HG02642 (cell line): ENCODE data around the gene MAPK1IP1L.
"Not testable (repeated sequence)": the region's sequence is repeated elsewhere in the genome, so short reads cannot be mapped to it uniquely, and the experiment has no call there.

Experiments
- ATAC-seq: cut with Tn5 transposase; IDR thresholded peaks from one replicate; pipeline ENCODE4 v1.9.1; 2021; ENCODE audit warnings: mild to moderate bottlenecking; ENCODE audit not compliant: unreplicated experiment, poor library complexity

MAPK1IP1L gene

GRCh38 chr14:55053500-55053899 is 2.1 kb downstream of the MAPK1IP1L start:
- no peak for ATAC-seq

DNA sequence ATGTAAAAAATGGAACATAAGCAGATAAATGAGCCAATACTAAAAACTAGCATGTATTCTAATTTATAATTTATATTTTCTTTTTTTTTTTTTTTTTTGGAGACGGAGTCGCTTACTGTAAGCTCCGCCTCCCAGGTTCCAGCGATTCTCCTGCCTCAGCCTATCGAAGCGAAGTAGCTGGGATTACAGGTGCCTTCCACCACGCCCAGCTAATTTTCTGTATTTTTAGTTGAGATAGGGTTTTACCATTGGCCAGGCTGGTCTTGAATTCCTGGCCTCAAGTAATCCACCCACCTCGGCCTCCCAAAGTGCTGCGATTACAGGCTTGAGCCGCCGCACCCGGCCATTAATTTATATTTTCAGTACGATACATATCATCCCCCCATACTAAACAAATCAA is 2.7 kb downstream of the MAPK1IP1L start:
- no peak for ATAC-seq

DNA sequence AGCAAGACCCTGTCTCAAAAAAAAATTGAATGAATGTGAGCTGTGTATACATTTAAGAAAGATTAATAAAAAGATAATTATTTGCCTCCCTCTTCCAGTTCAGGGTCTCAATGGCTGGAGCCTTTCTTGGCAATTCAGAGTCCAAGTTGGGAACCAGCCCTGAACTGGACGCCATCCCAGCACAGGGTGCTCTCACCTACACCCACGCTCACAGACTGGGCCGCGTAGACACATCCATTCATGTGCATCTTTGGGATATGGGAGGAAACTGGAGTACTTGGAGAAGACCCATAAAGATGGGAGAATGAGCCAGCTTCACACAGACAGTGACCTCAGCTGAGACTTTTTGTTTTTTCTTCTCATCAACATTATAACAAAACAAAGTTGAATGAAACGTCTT is 6.5 kb downstream of the MAPK1IP1L start:
- no peak for ATAC-seq

- ATAC-seq: no peak
Observed at GRCh38 chr14:55059333-55059732, 7.9 kb downstream of the MAPK1IP1L start.

DNA sequence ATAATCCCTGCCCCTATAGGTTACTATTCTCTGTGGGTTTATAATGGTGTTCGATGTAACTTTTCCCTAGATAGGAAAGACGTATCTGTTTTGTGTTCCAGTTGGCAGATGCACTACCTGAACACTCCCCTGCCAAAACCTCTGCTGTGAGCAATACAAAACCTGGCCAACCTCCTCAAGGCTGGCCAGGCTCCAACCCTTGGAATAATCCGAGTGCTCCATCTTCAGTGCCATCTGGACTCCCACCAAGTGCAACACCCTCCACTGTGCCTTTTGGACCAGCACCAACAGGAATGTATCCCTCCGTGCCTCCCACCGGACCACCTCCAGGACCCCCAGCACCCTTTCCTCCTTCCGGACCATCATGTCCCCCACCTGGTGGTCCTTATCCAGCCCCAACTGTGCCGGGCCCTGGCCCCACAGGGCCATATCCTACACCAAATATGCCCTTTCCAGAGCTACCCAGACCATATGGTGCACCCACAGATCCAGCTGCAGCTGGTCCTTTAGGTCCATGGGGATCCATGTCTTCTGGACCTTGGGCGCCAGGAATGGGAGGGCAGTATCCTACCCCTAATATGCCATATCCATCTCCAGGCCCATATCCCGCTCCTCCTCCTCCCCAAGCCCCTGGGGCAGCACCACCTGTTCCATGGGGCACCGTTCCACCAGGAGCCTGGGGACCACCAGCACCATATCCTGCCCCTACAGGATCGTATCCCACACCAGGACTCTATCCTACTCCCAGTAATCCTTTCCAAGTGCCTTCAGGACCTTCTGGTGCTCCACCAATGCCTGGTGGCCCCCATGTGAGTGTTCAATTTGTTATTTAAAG is 11.3 kb downstream of the MAPK1IP1L start:
- no peak for ATAC-seq

GRCh38 chr14:55064896-55065295 is 13.4 kb downstream of the MAPK1IP1L start:
- not testable (repeated sequence) for ATAC-seq

- no peak for ATAC-seq
Observed at GRCh38 chr14:55065411-55065810, 14.0 kb downstream of the MAPK1IP1L start.

DNA sequence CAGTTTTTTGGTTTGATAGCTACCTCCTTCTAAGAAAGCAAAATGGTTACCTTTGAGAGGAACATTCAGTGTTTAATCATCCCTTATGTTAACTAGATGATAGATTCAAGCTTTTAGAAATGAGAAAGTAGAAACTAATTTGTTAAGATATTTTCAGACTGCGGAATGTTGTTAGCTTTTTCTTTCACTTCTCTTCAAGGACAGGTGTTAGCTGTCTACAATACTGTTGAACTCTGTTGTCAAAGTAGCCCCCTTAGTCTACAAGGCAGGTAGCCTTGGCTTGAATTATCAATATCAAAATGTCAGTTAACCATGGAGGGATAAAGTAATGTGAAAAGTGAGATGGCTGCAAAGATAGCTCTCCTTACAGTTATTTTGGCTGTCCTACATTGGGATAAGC is 14.8 kb downstream of the MAPK1IP1L start:
- no peak for ATAC-seq

DNA sequence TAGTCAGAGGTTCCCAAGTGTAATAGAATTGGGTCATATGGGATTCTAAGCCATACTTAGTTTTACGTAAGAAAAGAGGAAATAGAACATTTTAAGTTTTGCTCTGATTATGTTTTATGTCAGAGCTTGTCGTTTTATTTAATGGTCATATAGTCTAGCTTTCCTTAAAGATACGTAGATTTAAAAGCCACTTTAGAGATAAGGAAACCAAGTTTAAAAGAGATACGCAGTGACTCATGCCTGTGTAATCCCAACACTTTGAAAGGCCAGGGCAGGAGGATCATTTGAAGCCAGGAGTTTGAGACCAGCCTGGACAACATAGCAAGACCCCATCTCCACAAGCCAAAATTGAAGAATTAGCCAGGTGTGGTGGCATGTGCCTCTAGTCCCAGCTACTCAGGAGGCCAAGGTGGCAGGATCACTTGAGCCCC is 19.5 kb downstream of the MAPK1IP1L start:
- no peak for ATAC-seq

GRCh38 chr14:55071870-55072640 is 20.6 kb downstream of the MAPK1IP1L start:
- peak; percentile 45 for ATAC-seq

GRCh38 chr14:55073856-55074255 is 22.4 kb downstream of the MAPK1IP1L start:
- no peak for ATAC-seq

GRCh38 chr14:55074662-55075061 is 23.2 kb downstream of the MAPK1IP1L start:
- ATAC-seq: peak; percentile 52

- ATAC-seq: no peak
Observed at GRCh38 chr14:55075628-55076175, 24.3 kb downstream of the MAPK1IP1L start.

DNA sequence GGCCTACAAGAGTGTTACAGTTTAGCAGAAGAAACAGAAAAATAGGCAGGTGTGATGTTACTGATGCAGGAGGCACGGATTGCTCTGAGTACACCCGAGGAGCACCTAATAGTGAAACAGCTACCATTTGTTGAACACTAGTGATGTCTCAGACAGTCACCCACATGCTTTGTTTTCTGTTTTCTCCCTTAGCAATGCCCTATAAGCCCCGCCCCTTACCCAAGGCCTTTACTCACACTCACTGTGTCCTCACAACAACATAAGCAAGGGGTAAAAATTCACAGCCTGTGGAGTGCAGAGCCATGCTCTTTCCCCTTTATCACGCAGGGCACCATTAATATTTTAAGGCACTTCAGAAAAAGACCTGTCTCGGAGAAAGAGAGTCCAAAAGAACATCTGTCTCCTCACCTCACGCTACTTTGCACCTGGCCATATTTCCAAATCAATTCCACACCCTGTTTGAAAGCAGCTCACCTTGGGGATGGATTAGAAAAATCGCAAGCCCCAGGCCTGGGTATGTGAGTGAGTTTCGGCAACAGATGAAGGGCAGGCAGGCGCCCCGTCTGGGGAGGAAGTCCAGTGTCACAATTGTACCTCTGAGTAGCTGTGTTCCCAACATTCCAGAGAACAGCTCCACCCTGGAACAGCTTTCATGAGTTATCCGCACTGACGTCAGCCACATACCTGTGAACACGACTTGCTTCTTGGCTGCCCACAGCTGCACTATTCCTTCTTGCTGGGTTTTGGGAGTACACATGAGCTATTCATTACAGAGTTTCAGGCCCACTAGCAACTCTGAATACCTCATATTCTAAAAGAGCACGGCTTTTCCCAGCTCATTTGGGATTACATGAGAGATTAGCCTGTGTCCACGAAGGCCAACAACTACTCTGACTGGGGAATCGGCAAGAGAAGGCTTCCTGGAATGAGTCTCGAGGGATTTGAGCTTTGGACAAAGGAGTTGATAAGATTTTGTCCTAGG is 26.0 kb downstream of the MAPK1IP1L start:
- no peak for ATAC-seq

DNA sequence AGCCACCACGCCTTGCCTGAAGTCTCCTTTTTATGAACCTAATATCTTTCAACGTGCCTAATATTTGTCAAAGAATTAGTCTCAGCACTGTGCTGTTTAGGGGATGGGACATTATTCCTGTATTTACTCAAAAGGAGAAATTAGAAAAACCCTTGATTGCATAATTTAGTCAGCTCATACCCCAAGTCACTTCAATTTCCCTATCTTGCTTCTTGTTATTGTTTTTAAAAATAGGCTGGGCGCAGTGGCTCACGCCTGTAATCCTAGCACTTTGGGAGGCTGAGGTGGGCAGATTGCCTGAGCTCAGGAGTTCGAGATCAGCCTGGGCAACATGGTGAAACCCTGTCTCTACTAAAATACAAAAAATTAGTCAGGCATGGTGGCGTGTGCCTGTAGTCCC is 28.5 kb downstream of the MAPK1IP1L start:
- ATAC-seq: not testable (repeated sequence)

- no peak for ATAC-seq
Observed at GRCh38 chr14:55084401-55085059, 33.1 kb downstream of the MAPK1IP1L start.

GRCh38 chr14:55085060-55085660 is 33.7 kb downstream of the MAPK1IP1L start:
- no peak for ATAC-seq

GRCh38 chr14:55086938-55087337 is 35.5 kb downstream of the MAPK1IP1L start:
- no peak for ATAC-seq

DNA sequence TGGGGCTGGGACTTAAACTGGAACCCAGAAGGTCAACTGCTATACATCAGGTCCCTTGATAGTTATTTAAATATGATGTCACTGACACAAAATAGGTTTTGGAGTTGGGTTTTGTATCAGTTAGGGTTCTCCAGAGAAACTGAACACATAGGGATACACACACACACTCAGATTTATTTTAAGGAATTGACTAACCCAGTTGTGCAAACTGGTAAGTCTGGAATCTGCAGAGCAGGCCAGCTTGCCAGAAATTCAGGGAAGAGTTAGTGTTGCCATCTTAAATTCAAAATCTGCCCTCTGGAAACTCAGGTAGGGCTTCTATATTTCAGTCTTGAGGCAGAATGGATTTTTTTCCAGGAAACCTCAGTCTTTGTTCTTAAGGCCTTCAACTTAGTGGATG is 36.9 kb downstream of the MAPK1IP1L start:
- ATAC-seq: no peak
